Activated CD4-positive, alpha-beta T cell treated with anti-CD3 and anti-CD28 coated beads, Interleukin-2, amount 50 U/mL, for 24 hours (primary cell): ENCODE measurements around the gene CENPI.
"Not testable (repeated sequence)": the region's sequence is repeated elsewhere in the genome, so short reads cannot be mapped to it uniquely, and the experiment has no call there.

Source experiments
- DNase-seq, 2 donors: peaks; one replicate each; pipeline ENCODE4 v3.0.0-alpha.2; 2020; ENCODE audit warnings: low read depth in 1 of 2, low spot score in 1 of 2

The CENPI gene, protein sequence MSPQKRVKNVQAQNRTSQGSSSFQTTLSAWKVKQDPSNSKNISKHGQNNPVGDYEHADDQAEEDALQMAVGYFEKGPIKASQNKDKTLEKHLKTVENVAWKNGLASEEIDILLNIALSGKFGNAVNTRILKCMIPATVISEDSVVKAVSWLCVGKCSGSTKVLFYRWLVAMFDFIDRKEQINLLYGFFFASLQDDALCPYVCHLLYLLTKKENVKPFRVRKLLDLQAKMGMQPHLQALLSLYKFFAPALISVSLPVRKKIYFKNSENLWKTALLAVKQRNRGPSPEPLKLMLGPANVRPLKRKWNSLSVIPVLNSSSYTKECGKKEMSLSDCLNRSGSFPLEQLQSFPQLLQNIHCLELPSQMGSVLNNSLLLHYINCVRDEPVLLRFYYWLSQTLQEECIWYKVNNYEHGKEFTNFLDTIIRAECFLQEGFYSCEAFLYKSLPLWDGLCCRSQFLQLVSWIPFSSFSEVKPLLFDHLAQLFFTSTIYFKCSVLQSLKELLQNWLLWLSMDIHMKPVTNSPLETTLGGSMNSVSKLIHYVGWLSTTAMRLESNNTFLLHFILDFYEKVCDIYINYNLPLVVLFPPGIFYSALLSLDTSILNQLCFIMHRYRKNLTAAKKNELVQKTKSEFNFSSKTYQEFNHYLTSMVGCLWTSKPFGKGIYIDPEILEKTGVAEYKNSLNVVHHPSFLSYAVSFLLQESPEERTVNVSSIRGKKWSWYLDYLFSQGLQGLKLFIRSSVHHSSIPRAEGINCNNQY

DNA sequence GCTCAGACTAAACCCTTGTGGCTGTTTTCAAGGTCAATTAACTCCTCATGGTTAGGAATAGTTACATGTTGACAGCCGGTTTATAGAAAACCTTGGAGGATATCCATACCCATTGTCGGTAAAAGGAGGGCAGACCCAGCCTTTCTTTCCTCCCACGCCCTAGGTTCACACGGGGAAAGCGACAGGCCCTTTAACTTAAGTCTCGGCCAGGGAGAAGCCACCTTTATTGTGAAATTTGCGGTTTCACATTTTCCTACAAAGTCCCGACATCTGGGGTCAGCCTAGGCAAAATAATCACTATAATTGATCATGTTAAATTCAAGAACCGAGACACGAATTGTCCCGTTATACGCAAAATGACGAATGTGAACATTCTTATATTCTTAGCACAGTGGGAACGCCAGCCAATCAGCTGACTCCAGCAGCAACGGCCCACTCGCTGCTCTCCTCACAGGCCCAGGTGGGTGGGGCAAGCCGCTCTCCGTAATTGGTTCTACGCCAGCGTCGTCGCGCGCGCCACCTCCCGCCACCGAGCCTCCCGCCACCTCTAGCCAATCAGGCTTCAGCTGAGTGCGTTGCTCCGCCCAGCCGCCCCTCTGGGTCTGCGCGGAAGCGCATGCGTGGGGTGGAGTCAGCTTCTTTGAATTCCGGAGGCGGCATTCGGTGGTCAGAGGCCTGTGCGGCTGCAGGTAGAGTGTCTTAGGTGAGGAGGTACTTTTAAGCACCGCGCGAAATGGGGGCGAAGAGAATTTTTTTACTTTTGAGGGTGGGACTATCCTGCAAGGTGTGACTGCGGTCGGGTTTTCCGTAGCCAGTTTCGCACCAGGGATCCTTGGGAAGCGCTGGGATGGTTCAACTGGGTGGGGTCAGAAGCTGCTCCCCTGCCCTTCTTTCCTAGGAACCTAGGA is at the start of gene CENPI:
Gene CENPI (plus strand): TSS at position 659 of the 908 bp plus-strand sequence. CDS start 2,867 bp downstream, outside the sequence.
- DNase-seq = peak; percentile 73 to 82

DNA sequence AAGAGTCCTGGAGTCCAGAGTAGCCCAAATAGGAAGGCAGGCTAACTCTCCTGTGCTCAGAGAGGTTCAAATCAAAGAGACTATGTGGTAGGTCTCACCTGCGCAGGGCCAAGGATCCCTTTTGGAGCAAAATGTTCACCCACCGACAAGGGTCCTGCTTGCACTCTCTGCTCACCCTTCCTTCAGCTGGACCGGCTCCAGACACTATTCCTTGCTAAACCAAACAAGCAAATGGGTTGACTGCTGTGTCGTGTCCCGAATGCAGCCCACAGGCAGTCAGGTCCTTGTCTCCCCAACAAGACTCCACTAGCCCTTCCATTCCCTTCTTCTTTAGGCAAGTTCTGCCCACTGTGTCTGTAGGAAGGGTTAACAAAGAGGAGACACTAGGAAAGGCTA is 46.9 kb upstream of the CENPI start:
- no peak for DNase-seq

DNA sequence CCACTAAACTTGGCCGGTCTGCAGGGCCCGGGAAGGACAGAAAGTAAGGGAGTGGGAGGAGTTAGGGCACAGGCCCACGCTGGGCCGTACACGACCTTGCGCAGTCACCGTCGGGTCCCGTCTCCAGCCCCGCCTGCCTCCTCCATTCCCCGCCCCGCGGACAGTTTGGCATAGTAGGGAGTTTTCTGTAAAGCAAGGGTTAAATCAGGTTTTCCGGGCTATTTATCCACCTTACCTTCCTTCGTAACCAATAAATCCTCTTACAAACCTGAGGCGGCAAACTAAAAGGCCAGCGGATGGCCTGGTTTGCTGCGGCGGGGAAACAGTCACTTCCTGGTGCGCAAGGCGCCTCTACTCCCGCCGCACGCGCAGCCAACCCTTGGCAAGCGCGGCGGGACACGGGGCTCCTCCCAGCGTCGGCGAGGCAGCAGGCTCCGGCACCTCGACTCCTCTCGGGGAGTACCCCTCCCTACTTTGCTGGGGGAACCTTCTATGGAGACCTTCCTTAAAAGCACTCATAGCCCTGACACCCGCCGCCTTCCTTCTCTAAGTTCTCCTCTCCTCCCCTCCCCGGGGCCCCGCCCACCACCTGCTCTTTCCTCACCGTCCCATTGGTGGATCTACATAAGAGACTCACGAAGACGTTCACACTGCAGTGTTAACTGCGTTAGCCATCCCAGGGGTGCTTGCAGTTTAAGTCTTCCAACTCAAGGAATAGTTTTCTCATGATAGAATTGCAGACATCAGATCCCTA is 46.3 kb upstream of the CENPI start, which contains the start of gene TRMT2B:
Gene TRMT2B (minus strand): TSS at position 563 of the 754 bp plus-strand sequence. CDS start 9,822 bp downstream, outside the sequence.
- DNase-seq = peak; percentile 57 to 70

DNA sequence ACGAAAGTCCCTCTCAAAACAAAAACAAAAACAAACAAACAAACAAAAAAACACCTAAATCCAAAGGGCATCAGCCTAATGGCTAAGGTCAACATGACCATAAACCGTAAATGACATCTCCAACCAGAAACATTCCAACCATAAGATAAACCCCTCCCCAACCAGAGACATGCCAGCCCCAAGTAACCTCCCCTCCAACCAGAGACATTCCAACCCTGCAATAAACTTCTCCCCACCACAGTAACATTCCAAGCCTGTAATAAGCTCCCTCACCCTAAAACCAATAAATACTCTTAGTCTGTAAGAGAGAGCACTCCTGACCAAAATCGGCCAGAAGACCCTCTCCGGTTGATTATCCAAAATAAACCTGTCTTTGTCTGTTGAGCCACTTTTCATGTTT is 41.5 kb upstream of the CENPI start:
- DNase-seq = not testable (repeated sequence)

DNA sequence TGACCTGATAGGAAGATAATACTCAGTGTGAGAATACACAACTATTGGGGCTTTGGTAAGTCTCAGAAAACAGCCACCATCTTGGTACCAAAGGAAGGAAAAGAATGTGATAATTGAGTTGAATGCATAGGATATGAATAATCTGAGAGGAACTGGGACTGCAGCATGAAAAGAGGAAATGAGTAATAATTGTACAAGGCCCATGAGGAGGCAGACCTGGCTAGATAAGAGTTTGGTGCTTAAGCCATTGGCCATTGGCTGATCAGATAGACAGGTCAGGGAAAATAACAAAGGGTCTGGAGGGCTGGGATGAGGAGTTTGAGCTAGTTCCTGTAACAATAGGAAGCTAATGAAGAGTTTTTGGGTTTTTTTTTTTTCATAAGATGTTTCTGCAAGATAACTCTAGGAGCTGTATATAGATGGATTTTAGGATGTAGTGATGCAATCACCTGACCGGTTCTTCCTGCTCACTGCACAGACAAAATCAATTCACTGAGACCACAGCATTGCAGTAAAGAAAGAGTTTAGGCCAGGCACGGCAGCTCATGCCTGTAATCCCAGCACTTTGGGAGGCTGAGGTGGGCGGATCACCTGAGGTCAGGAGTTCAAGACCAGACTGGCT is 40.8 kb upstream of the CENPI start:
- no peak for DNase-seq

DNA sequence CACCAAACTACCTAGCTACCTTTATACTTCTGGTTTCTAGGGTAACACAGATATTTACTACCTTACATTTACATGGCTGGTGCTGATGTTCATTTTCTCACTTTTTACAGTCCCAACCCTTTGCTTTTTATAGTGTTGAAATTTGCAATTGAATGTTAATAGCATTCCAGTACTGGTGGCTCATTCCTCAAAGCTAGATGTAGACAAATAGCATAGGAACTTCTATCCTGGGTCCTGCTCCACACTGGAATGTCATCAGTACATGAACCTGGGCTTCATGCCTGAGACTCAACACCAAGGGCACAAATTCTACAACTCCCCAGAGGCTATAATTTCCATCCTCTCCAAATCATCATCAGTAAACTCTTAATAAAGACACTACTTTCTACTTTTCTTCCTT is 35.8 kb upstream of the CENPI start:
- DNase-seq = no peak

DNA sequence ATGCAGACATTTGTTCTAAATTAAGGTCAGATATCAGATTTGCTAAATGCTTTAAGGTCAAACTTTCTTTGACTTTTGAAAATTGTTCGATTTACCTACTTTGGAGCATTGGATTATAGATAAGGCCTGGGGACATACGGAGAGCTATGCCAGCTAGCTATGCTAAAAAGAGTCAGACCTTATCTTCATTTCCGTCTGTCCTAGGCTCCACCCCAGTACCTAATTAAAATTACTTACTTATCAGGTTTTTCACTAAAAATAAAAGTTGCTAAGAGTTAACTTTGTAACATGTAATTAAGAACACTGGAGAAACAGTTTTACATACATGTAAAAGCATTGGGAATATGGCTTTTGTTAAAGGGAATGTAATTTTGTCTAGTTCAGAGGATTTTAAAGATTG is 26.4 kb upstream of the CENPI start:
- DNase-seq = no peak

DNA sequence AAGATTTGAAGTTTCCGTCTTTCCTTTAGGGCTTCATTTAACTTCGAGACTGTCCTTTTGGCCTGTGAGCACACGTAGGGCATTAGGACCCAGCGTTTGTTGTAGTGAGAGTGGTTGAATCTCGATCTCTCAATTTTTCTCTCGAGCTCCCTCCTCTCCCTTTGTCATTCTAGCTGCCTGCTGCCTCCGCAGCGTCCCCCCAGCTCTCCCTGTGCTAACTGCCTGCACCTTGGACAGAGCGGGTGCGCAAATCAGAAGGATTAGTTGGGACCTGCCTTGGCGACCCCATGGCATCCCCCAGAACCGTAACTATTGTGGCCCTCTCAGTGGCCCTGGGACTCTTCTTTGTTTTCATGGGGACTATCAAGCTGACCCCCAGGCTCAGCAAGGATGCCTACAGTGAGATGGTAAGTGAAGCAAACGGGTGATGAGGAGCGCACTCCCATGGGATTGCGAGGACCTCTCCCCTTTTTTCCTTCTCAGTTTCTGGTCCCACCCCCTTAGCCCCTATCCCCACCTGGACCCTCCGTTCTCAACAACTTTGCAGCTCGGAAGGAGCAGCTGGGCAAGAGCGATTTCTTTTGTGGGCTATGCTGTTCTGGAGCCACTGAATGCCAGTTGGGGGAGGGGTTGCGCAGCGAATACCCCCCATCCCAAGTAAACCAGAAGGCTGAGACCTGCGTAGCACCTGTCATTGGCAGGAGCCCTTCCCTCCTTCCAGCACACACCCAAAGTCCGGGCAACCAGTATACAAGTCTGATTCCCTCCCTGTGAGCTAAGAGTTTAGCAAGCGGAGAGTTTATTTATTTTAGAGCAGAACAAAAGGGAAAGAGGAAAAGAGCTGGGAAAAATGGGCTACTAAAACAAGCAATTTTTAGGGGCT is 19.0 kb upstream of the CENPI start, which contains the start of gene TMEM35A:
Gene TMEM35A (plus strand): TSS at position 164 of the 883 bp plus-strand sequence. CDS start 124 bp downstream, at position 288.
- DNase-seq = no peak

DNA sequence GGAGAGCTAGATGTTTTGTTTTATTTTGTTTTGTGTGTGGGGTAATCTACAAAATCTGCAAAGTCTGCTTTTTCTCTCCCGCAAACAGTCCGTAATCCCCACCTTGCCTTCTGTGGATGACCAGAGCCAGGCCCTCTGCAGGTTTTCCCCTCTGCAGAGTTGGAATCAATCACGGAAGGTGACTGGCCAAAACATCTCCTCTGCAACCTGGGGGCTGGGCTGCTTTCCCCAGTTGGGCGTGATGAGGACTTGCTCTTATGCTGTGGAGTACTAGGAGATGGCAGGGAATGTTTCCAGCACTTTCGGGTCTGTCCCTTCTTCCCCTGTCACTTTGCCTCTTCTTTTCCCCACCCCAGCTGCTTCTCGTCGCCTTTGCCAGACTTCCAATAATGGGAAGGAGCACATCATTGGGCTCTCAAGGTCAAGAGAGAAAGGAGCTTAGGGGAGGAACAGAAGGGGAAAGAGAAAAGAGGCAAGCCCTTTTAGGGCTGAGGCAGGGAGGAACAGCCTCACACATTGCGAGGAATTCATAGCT is 18.2 kb upstream of the CENPI start:
- DNase-seq = no peak

DNA sequence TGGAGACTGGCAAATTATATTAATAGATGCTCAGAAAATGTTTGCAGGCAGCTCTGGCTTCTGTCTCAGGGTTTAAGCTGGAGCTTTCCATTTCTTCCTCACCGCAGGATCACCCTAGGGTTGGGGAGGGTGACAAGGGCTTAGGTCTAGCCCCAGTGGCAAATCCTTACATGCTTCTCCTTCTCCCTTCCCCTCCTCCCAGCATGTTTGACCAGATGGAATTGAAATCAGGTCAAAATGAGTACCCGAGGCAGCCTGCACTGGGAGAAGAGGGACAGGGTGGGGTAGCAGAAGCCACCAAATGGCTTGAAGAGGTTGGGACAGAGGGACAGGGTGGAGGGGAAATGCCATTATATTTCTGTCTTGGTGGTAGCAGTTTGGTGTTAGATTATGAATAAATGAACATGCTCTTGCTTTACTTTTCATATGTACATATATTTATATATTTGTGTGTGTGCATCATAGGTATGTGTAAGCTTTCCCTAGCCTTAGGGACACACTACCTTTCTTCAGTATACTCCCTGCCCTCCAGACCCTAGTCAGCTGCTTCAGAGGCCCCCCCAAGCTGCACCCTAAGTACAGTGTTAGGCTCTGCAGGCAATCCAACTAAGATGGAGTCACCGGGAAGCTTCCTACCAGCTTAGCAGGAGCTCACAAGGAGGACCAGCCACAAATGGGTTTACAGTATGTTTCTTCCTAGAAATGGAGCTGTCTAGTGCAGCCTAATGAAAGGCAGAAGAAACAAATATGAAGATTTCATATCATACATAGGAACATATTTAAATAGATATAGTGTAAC is 17.5 kb upstream of the CENPI start:
- DNase-seq = no peak

DNA sequence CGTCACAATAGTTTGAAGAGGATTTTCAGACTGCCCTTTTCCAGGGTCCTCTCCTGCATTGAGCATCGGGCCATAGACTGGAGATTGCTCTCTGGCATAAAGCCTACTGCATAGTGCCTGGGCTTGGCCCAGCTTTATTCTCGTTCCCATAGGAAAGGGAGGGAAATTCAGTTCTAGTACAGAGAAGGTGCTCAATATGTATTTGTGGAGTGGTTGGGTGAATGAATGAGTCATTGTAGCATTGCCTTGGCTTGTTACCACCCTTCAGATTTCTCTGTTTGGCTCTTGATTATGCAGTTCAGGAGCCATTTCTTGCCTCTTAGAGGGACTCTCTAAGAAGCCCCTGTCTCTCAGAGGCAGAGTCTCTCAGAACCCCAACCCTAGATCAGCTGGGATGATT is 16.8 kb upstream of the CENPI start:
- DNase-seq = no peak

DNA sequence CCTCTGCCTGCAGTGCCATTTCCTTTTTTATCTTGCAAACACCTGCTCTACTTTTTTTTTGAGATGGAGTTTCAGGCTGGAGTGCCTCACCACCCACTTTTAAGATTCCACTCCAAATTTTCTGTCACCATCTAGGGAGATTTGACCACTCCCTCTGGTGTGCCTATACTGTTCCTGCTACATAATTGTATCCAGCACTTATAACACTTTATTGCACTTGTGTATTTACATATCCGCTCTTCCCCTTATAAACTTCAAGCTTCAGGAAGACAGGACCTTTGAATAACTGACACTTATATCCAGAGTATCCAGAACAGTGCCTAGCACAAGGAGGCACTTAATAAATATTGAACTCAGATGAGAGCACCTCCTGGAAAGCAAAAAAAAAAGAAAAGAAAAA is 6.2 kb upstream of the CENPI start:
- no peak for DNase-seq

DNA sequence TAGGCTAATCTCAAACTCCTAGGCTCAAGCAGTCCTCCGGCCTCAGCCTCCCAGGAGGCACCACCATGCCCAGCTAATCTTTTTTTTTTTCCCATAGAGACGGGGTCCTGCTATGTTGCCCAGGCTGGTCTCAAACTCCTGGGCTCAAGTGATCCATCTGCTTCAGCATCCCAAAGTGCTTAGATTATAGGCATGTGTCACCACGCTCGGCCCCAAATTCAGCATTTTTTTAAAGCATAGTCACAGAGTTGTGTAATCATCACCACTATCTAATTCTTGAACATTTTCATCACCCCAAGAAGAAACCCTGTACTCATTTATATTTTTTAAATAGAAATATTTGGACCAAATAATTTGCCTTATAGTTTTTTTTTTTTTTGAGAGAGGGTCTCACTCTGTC is 10.3 kb downstream of the CENPI start:
- DNase-seq = no peak

DNA sequence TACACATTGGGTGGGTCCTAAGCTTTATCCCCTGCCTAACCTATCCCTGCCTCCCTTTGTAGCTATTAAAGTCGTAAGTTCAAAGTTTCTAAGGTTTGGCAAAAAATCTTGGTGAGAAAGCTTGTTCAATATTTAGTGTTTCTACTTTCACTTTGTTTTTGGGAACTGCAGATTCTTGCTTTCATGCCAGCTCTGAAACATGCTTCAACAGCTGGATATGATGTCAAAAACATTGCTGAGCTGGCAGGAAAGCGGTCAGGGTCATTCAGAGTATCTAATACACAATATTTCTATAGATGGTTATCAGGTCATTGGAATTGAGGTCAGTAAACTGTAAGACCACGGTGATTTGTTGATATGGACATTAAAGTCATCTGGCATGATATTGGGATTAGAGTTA is 19.7 kb downstream of the CENPI start:
- no peak for DNase-seq

DNA sequence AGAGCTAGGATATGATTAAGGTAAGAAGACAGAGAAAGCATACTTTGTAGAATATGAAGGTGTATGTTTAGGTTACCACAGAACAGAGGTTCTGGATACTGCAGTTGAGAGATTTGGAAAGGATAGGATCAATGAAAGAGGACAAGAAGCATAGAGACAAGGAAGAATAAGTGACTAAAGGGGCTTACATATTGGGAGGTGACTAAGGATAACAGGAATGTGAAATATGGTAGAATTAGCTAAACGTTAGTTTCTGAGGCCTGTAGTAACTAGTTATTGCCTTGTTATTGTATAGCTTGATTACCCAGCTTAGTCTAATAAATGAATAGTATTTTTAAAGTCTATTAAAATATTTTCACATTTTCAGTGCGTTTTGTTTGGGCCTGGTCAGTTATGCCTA is 38.2 kb downstream of the CENPI start:
- no peak for DNase-seq
